Chondrocyte (in vitro differentiated cells): ENCODE data around the gene PTPRN2. TPM values are rescaled to one million over a fixed set of nuclear protein-coding genes. Genes with fewer than 3 reads are reported as not detected.

Experiments
- DNase-seq: peaks from one replicate; pipeline ENCODE4 v3.0.0; 2021; ENCODE audit warnings: mixed read lengths, low spot score
- H3K27ac Mint-ChIP-seq: one replicate; pipeline ENCODE4 v1.8.0; 2021; ENCODE audit warnings: mild to moderate bottlenecking, moderate library complexity, mixed read lengths; ENCODE audit not compliant: unreplicated experiment
- H3K27me3 Mint-ChIP-seq: 2 replicates; pipeline ENCODE4 v1.8.0; 2021; ENCODE audit warnings: low read depth, mixed read lengths
- H3K36me3 Mint-ChIP-seq: 2 replicates; pipeline ENCODE4 v1.8.0; 2021; ENCODE audit warnings: low read depth, mixed read lengths
- H3K4me1 Mint-ChIP-seq: 2 replicates; pipeline ENCODE4 v1.8.0; 2021; ENCODE audit warnings: low read depth, mild to moderate bottlenecking, mixed read lengths
- H3K4me3 Mint-ChIP-seq: one replicate; pipeline ENCODE4 v1.8.0; 2021; ENCODE audit warnings: mild to moderate bottlenecking, moderate library complexity, mixed read lengths; ENCODE audit not compliant: unreplicated experiment
- H3K9me3 Mint-ChIP-seq: 2 replicates; pipeline ENCODE4 v1.8.0; 2021; ENCODE audit warnings: low read depth, mixed read lengths
- CTCF ChIP-seq: fragments of 200-600 bp; sonication (generic); IDR thresholded peaks from 2 replicates; pipeline ENCODE4 v1.5.0; 2021; ENCODE audit warnings: antibody characterized with exemption, mild to moderate bottlenecking, moderate library complexity
- total RNA-seq: library from RNA; stranded (reverse); gene quantifications from 3 replicates; pipeline ENCODE4 v1.2.1, GENCODE V29; 2021

The PTPRN2 gene
- total RNA-seq, 1 donor from 2014 or later: 0.30 TPM

DNA sequence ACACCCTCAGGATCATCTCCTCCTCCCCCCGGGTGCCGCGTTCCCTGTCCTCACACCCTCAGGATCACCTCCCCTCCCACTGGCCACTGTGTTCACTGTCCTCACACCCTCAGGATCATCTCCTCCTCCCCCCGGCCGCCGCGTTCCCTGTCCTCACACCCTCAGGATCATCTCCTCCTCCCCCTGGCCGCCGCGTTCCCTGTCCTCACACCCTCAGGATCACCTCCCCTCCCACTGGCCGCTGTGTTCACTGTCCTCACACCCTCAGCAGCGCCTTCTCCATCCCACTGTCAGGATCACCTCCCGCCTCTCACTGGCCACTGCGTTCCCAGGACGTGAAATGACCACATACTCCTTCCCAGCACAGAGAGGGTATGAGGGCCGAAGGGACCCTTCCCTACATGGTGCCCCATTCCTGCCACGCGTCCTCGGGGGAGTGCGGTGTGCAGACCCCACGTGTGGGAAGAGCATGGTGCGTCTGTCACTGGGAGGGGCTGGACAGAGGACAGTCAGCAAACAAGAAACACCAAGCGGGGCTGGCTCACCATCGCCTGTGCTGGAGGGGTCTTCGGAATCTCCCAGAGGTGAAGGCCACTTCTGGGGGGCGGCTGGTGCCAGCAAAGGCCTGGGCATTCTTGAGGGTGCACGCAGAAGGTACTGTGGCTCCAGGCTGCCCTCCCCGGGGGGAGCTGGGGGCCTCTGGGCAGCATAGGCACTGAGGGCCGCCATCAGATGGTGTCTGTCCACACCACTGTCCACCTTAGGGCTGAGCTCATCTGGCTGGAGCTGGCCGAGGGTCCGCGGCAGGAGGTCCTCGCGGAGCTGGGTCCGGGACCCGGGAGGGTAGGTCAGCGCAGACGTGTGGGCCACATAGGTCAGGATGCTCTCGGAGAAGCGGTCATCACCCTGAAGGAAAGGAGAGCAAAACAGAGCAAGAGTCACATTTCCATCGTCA, 421.0 kb downstream of the PTPRN2 start:
- peaks cover 7% of the 10 kb centered on the region for H3K36me3 Mint-ChIP-seq

GRCh38 chr7:158165711-158166110, 421.9 kb downstream of the PTPRN2 start:
- H3K27me3 Mint-ChIP-seq: no peaks in the 10 kb centered on the region
- H3K36me3 Mint-ChIP-seq: peaks cover 7% of the 10 kb centered on the region
- H3K4me1 Mint-ChIP-seq: no peaks in the 10 kb centered on the region
- no peak for DNase-seq
- peaks cover 54% of the 10 kb centered on the region for H3K9me3 Mint-ChIP-seq
- no peak overlapping the region for H3K4me3 Mint-ChIP-seq
- TF ChIP-seq CTCF: no peak
- no peak overlapping the region for H3K27ac Mint-ChIP-seq

More for the DNA sequence above, 421.0 kb downstream of the PTPRN2 start:
- H3K9me3 Mint-ChIP-seq: peaks cover 53% of the 10 kb centered on the region
- DNase-seq: no peak
- H3K27me3 Mint-ChIP-seq: no peaks in the 10 kb centered on the region
- H3K4me1 Mint-ChIP-seq: no peaks in the 10 kb centered on the region
- H3K27ac Mint-ChIP-seq: no peak overlapping the region
- TF ChIP-seq CTCF: no peak
- H3K4me3 Mint-ChIP-seq: no peak overlapping the region

DNA sequence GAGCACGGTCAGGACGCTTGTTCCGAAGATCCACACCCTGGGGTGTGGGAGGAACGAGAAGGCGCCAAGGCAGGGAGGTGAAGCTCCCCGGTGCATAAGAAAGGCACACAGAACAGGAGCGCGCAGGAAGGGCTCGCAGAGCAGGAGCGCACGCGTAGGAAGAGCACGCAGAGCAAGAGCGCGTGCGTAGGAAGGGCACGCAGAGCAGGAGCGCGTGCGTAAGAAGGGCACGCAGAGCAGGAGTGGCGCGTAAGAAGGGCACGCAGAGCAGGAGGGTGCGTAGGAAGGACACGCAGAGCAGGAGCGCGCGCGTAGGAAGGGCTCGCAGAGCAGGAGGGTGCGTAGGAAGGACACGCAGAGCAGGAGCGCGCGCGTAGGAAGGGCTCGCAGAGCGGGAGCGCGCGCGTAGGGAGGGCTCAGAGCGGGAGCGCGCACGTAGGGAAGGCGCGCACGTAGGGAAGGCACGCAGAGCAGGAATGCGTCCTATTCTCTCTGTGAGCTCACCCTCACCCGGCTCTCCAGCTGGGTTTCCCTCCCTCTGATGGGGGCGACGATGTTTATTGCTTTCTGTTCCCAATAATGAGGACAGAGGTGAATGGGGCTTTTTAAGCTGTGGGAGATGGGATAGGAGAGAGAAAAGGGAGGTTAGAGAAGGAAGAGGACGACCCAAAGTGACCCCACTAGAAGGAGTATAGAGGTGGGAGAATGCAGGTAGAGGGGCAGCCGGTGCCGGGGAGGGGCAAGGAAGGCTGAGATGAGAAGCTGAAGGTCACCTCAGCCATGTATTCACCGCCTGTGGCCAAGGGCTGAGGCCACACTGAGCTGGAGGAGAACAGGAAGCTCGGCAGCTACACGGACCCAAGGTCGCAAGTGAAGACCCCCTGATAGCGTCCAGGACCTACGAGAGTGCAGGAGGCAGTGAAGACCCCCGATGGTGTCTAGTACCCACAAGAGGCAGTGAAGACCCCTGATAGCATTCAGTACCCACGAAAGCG, 423.2 kb downstream of the PTPRN2 start:
- Mint-ChIP-seq H3K27ac (no peak overlapping the region), H3K4me1 (no peaks in the 10 kb centered on the region), H3K4me3 (peak overlapping the region; percentile 43), H3K27me3 (no peaks in the 10 kb centered on the region), H3K9me3 (peaks cover 61% of the 10 kb centered on the region), H3K36me3 (peaks cover 7% of the 10 kb centered on the region)
- DNase-seq: no peak
- no peak for TF ChIP-seq CTCF

DNA sequence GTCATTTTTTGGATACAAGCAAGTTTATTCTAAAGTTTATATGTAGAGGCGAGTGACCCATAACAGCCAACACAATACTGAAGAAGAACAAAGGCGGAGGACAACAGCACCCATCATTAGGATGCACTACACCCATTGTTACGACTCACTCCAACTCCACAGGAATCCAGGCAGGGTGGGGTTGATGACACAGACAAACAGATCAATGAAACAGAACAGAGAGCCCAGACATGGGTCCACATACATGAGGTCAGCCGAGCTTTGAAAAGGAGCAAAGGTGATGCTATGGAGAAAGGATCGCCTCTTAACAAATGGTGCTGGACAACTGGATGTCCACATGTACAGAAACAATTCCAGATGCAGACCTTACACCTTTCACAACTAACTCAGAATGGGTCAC, 426.4 kb downstream of the PTPRN2 start:
- H3K27ac Mint-ChIP-seq: no peak overlapping the region
- no peak for DNase-seq
- TF ChIP-seq CTCF: no peak
- H3K4me3 Mint-ChIP-seq: no peak overlapping the region
- H3K4me1 Mint-ChIP-seq: no peaks in the 10 kb centered on the region
- H3K27me3 Mint-ChIP-seq: no peaks in the 10 kb centered on the region
- peaks cover 51% of the 10 kb centered on the region for H3K9me3 Mint-ChIP-seq
- H3K36me3 Mint-ChIP-seq: peaks cover 7% of the 10 kb centered on the region

GRCh38 chr7:158160199-158160598, 427.4 kb downstream of the PTPRN2 start:
- peaks cover 4% of the 10 kb centered on the region for H3K36me3 Mint-ChIP-seq
- peaks cover 55% of the 10 kb centered on the region for H3K9me3 Mint-ChIP-seq
- TF ChIP-seq CTCF: no peak
- no peak for DNase-seq
- no peak overlapping the region for H3K4me3 Mint-ChIP-seq
- H3K27ac Mint-ChIP-seq: no peak overlapping the region
- H3K27me3 Mint-ChIP-seq: no peaks in the 10 kb centered on the region
- no peaks in the 10 kb centered on the region for H3K4me1 Mint-ChIP-seq
